ENCODE measurements around the gene CBLC.

GRCh38 chr19:44795398-44795987, 17.8 kb downstream of the CBLC start:
- TF ChIP-seq SIN3A (IDR thresholded peaks at IDR 0.05; ENCODE audit: low read depth, low read length) (no peak), CTCF (IDR thresholded peaks at IDR 0.05 in 2 of 3, conservative IDR thresholded peaks at IDR 0.05 in 1 of 3; ENCODE audit: control insufficient read depth in 2 of 3, extremely low read depth in 1 of 3, insufficient read depth in 1 of 3, low read depth in 3 of 3, low read length in 3 of 3) (no peak)

All from GM12878 (cell line).